Inflammatory macrophage treated with lipopolysaccharide for 4 hours (primary cell): ENCODE results near the gene HSPB6.
"Not testable (repeated sequence)": the region's sequence is repeated elsewhere in the genome, so short reads cannot be mapped to it uniquely, and the experiment has no call there.

Experiments used
- DNase-seq: peaks from one replicate; pipeline ENCODE4 v3.0.0-alpha.2; 2020

Gene HSPB6, protein sequence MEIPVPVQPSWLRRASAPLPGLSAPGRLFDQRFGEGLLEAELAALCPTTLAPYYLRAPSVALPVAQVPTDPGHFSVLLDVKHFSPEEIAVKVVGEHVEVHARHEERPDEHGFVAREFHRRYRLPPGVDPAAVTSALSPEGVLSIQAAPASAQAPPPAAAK

DNA sequence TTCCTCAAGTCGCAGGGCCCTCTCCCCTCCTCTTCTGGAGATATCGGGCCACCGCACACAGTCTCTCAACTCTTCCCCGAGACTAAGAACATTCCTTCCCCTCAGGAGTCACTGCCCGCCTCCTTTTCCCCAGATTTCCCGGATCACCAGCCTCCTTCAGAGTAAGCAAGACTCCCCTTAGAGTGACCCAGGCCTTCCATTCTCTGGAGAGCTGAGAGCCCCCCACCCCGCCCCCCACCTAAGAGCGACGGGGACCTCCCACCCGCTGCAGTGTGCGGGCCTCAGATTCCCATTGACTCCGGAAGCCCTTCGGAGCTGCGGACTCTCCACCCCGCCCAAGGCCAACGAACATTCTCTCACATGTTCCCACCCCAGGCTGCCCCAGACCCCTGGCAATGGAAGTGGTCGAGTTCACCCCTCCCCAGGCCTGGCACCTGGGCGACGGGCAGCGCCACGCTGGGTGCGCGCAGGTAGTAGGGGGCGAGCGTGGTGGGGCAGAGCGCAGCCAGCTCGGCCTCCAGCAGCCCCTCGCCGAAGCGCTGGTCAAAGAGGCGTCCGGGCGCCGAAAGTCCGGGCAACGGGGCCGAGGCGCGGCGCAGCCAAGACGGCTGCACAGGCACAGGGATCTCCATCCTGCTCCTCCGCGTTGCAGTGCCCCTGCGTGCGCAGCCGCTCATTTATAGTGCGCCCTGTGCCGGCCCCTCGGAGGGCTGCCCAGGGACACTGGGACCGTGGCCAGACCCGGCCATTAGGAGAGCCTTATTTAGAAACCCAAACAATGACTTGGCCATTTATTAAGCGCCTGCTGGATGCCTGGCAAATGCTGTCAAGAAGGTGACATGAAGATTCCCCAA is at the start of gene HSPB6:
HSPB6 (minus strand) TSS at position 653 of the 854 bp plus-strand sequence; CDS start at position 632, 21 bp downstream.
- no peak for DNase-seq

DNA sequence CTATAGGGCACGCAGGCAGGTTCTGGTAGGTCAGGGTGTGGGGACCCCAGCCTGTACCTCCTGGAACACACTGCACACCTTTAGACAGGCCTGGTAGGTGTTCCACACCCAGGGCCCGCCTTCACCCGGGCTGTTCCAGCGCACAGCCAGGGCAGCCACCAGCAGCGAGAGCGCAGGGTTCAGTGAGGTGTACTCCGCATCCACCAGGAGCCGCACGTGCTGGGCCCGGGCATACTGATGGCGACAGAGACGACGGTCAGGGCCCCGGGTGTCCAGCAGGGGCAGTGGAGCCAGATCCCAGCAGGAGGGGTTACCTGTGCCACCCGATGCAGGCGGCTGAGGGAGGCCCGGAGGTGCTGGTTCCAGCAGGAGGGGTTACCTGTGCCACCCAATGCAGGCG is 49.8 kb upstream of the HSPB6 start:
- no peak for DNase-seq

DNA sequence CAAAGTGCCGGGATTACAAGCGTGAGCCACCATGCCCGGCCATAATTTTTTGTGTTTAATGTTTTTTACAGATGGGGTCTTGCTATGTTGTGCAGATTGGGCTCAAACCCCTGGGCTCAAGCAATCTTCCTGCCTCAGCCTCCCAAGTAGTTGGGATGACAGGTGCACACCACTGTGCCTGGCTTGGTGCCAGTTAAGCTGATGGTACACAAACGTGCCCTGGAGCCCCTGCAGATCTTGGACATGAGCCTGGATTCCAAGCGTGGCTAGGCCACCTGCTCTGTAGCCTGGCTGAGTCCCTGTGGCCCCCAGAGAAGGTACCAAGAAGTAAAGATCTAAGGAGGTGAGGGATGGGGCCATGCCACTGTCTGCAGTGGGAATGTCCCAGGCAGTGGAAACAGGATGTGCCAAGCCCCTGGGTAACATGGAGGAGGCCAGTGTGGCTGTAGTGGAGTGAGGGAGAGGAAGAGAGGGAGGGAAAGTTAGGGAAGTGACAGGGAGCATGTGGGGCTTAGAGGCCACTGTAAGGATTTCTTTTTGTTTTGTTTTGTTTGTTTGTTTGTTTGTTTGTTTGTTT is 48.8 kb upstream of the HSPB6 start:
- no peak for DNase-seq

DNA sequence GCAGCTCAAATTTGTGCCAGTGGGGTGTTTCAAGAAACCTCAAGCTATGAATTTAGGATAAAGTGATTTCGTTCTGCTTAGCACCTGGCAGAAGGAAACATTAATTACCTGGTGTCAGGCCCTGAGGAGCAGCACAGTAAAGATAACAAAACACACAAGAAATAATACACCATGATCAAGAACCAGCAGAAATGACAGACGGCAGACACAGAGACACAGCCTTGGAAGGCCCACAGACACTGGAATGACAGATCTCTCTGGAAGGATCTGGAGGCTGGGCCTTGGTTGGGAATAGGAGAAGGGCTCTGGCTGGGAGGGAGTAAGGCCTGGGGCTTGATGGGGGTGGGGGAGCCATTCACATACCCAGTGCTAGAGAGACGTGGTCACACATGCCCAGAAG is 45.0 kb upstream of the HSPB6 start:
- no peak for DNase-seq

DNA sequence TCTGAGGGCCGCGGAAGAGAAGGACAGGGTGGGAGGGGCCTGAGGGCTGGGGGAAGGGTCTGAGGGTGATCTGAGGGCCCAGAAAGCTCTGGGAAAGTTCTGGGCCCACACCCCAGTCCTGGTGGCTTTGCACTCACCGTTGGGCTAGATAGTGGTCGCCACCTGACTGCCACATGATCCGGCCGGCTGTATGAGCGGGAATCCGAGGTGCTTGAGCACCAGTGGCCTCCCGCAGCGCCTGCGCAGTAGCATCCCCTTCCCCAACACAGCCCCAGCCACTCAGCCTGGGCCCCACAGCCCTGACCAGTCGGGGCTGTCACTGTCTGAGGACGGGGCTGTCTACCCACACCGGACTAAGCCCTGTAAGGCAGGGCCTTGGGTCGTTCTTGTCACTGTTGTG is 40.8 kb upstream of the HSPB6 start:
- DNase-seq, result no peak

DNA sequence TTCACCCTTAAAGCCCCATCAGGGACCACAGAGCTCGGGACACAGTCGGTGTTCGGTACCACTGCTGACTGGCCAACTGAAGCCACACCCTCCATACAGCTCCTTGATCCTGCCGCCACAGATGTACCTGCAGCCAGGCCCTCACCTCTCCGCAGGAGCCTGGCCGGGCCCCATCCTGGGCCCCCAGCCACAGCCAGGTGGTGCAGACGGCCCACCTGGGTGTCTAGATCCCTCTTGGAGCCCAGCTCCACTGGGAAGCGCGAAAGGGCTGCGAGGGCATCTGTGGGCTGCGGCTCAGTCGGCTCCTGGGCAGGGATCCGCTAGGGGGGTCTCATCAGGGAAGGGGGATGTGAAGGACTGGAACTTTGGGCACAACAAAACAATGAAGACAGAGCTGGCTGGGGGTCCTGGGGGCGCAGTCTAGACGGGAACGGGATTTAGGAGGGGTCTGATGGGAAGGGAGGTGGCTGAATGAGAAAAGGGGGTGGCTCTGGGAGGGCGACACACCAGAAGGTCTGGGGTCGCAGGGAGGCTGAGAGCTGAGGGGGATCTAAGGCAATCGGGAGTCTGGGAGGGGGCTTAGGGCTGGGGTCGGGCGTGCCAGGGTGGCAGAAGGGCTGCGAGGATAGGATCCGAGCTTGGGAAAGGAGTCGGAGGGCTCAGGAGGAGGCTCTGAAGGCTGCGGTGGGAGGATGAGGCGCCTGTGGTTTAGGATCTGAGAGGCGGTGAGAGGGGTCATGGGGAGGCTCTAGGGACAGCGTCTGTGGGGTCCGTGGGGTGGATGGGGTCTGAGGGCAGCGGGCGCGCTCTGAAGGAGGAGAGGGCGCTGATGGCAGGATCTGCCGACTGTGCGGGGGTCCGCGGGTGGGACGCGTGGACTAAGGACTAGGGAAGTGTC is 40.1 kb upstream of the HSPB6 start:
- DNase-seq, result no peak

DNA sequence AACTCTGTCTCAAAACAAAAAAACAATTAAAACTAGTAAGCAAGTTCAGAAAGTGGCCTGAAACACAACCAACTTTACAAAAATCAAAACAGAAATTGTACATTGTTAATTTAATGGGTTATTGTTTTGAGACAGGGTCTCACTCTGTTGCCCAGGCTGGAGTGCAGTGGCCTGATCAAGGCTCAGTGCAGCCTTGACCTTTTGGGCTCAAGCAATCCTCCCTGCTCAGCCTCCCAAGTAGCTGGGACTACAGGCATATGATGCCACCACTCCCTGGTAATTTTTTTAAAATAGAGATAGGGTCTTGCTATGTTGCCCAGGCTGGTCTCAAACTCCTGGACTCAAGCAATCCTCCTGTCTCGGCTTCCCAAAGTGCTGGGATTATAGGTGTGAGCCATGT is 38.7 kb upstream of the HSPB6 start:
- not testable (repeated sequence) for DNase-seq

DNA sequence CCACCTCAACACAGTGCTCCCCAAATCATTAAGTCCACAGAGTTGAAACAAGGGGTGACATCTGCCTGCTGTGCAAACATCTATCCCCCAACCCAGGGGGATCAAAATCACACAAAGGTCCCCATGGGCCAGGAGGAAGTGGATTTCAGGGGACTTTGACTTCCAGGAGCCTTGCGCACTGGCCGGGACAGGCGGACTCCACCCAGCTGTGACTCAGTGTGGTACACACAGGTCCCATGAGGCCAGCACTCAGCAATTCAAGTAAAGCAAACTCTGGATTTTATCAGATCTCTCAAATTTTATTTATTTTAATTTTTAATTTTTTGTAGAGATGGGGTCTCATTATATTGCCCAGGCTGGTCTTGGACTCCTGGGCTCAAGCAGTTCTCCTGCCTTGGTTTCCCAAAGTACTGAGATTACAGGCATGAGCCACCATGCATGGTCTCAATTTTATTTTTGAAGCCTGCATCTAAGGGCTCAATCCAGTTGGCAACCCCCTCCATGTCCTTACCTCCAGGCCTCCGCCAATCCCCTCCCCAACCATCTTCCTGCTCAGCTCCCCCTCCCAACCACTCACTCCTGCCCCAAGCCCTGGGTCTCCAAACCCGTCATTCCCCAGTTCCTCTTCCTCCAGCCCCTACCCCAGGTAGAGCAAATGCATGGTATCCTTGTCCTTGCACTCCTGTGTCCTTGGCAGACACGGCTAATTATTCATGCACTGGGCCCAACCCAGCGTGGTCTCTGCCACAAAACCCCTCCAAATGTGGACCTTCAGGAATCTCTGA is 36.7 kb upstream of the HSPB6 start:
- no peak for DNase-seq

DNA sequence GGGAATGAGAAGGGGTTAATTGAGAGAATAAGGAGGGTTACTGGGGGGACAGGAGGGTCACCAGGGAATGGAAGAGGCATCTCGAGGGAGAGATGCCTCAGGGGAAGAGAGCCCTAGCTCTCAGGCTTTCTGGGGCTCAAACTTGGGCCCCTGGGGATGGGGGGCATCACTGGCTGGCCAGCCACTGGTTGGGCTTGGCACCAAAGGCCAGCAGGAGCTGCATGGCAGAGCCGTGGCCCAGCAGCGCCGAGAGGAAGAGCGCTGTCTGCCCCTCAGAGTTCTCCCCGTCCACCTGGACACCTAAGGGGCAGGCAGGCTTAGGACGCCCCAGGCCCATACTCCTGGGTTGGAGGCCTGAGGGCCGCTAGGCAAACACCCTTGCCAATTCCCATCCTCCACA is 36.1 kb upstream of the HSPB6 start:
- DNase-seq, result no peak

DNA sequence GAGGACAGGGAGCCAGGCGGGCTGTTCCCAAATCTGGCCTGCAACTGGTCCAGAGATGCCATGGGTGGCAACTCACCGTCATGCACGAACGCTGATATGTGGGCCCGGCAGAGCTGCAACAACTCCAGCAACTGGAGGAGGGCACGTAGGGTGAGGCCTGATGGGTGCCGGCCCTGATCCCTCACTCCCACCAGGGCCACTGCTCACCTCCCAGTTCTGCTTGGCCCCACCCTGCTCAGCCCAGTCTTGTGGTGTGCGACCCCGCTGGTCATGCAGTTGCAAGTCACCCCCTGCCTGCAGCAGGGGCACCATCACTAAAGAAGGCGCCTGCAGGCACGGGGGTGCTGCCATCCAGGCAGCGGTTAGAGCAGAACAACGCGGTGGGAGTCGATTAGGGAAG is 35.5 kb upstream of the HSPB6 start:
- no peak for DNase-seq

DNA sequence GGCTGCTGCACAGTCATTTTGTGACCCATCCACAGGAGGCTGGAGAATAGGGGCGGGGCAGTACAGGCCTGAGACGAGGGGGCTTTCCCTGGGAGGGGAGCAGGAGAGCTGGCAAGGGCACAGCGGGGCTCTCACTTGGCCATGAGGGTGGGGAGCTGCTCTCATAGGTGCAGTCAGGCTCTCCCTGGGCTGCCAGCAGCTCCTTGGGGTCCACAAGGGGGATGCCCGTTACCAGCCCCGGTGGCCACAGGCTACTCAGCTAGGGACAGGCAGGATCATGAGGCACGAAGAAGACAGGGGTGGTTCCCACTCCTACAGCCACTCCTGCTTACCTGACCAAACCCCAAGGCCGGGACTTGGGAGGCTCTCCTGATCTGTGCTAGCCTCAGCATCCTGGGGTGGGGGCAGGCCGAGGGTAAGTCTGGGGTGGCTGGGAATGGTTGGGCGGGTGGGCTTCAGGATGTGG is 35.0 kb upstream of the HSPB6 start:
- DNase-seq, result no peak

DNA sequence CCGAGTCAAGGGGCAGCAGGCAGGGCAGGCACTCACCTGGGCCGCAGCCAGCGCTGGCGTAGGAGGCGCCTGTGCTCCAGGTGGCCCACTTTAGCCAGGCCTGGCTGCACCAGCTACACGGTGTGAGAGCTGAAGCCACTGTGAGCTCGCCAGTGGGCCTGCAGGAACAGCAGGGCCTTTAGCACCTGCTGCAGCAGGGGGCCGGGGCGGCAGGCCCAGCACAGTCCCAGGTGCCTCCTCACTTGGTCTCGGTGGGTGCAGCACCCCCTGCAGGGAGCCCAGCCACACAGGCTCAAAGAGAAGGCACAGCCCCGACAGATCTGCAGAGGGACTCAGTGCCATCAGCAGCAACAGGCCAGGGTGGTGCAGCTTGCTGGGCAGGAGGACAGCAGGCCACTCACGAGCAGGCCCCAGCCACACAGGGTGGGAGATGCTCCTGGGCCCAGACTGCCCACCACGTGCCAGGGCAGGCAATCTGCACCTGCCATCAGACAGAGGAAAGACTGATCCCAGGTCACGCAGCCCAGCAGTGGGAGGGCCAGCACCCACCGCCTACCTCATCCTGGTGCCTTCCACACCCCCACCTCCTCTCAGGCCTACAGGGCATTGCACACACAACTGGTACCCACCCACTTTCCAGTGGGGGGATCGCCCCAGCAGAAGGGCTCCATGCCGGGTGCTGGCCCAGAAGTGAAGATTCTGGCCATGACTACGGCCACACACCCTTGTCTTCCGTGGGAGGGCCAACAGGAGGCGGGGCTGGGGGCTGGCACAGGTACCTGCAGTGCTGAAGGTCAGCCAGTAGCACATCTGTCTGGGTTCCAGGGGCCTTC is 34.4 kb upstream of the HSPB6 start:
- DNase-seq, result no peak

DNA sequence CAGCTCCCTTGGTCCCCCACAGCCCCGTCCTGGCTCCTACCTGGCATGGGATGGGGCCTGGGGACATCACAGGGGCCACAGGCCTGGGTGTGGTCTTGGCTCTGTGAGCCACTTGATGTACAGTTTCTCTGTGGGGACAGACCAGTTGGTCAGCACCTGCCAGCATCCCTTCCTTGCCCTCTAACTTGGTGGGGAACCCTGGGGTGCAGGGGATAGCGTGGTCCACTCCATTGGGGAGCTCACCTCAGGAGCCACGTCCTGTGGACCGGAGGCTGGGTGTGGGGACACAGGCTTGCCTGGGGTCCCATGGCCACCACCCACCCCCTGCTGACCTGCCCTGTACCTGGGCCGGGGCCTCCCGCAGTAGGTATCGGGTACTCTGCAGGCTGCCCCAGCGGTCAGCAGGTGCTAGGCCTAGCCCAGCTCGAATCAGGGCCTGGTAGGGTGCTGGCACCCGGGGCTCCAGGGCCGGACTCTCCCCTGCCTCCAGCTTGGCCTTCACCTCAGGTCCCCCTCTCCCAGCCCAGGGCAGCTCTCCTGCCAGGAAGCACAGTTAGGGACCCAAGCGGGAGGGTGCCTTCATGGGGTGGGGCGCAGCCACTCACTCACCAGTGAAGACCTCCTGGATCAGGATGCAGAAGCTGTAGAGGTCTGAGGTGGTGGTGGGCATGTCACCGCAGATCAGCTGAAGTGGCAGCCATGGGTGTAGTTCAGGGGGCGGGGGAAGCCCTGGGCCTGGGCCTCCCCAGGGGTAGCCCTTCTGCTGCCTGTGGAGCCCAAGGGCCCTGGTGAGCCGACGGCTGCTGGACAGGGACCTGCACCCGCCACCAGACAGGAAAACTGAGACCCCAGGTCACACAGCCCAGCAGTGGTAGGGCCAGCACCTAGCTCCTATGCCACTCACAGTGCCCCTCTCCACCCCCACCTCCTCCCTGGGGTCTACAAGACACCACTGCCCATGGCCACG is 33.4 kb upstream of the HSPB6 start:
- no peak for DNase-seq

DNA sequence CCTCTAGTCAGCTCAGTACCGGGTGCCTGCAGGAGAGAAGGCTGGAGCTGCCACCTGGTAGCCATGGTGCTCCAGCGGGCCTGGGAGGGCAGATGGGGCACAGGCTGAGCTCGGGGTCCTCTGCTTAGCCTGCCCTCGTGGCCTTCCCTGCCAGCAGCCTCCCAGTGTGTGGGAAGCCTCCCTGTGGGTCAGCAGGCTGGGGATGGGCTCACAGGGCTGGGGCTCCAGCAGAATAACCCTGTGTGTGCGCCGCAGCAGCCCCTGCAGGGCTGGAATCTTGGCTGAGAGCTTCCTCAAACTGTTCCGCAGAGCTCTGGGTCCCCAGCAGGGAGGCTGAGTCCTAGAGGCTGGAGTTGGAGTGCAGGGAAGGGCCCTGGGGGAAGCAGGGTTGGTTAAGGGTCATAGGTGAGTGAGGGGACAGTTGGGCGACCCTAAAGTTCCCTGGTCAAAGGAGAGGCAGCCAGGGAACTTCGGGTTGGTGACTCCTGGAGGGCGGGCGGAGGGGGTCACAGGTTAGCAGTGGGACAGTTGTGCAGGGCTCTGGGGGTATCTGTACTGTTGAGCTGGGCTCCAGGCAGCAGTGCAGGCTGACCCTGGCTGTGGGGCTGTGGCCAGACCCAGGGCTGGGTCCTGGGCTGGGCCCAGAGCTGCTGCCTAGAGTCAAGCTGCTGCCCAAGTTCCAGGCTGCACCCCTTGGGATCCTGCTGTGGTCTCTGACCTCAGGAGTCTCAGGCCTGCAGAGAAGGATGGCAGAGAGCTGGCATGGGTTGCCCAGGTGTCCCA is 32.6 kb upstream of the HSPB6 start:
- no peak for DNase-seq

DNA sequence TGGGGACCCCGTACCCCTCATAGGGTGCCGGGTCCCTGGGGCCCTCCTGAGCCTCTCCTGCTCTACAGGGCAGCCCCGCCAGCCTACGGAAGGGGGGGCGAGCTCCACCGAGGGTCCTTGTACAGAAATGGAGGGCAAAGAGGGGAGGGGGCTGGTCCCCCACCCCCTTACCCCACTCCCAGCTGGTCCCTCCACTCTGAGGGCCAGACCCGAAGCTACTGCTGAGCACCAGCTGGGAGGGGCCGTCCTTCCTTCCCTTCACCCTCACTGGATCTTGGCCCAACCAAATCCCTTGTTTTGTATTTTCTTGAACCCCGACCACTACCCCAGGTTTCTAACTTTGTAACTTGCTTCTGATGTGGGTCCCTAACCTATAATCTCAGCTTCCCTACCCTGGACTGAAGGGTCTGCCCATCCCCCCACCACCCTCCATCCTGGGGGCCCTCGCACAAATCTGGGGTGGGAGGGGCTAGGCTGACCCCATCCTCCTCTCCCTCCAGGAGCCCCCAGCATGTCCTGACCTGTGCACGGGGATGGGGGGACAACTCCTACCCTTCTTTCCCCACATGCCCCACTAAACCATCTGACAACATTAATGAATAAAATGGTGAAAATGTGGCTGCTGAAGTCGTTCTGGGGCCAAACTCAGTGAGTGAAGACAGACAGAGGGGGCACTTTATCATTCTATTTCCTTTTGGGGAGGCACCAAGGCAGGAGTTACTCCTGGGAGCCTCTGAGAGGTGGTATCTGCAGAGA is 31.6 kb upstream of the HSPB6 start:
- no peak for DNase-seq

DNA sequence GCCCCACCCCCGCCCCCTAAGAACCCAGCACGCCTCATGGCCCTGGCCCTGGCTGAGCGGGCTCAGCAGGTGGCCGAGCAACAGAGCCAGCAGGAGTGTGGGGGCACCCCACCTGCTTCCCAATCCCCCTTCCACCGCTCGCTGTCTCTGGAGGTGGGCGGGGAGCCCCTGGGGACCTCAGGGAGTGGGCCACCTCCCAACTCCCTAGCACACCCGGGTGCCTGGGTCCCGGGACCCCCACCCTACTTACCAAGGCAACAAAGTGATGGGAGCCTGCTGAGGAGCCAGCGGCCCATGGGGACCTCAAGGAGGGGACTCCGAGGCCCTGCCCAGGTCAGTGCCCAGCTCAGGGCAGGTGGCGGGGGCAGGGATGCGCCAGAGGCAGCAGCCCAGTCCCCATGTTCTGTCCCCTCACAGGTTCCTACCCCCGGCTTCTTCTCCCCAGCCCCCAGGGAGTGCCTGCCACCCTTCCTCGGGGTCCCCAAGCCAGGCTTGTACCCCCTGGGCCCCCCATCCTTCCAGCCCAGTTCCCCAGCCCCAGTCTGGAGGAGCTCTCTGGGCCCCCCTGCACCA is 30.5 kb upstream of the HSPB6 start:
- no peak for DNase-seq

DNA sequence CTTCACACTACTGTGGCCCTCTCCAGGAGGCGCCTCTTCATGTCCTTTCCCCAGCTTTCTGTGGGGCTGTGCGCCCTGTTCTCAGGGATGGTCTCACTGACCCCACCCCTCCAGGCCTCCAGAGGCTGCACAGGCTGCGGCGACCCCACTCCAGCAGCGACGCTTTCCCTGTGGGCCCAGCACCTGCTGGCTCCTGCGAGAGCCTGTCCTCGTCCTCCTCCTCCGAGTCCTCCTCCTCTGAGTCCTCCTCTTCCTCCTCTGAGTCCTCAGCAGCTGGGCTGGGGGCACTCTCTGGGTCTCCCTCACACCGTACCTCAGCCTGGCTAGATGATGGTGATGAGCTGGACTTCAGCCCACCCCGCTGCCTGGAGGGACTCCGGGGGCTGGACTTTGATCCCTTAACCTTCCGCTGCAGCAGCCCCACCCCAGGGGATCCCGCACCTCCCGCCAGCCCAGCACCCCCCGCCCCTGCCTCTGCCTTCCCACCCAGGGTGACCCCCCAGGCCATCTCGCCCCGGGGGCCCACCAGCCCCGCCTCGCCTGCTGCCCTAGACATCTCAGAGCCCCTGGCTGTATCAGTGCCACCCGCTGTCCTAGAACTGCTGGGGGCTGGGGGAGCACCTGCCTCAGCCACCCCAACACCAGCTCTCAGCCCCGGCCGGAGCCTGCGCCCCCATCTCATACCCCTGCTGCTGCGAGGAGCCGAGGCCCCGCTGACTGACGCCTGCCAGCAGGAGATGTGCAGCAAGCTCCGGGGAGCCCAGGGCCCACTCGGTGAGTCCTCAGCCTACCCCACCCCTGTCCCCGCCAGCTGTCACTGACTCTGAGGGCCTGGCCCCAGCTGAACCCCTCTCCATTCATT is 29.7 kb upstream of the HSPB6 start:
- DNase-seq, result no peak
